AG04450 (cell line): ENCODE measurements around the gene RIC3. TPM values are rescaled to one million over a fixed set of nuclear protein-coding genes. Genes with fewer than 3 reads are reported as not detected.

Experiments
- CTCF ChIA-PET: fragments of 300-600, 350-600 bp; formaldehyde crosslinking; extraction: SDS; loops from one replicate; lab custom pipeline; 2022; ENCODE audit warnings: antibody characterized with exemption, inconsistent platforms; lab: Charles Lee
- POLR2A ChIA-PET: fragments of 350-600 bp; formaldehyde crosslinking; extraction: SDS; loops from one replicate; lab custom pipeline; 2021; ENCODE audit warnings: antibody characterized with exemption, inconsistent platforms; lab: Yijun Ruan, JAX
- DNase-seq: peaks from one replicate; pipeline ENCODE4 v3.0.0-alpha.2; 2011; ENCODE audit warnings: low read depth, low spot score
- H3K27ac ChIP-seq: one replicate; pipeline ENCODE4 v1.5.1; 2012; ENCODE audit warnings: low read depth, low read length, control low read depth
- H3K27me3 ChIP-seq: one replicate; pipeline ENCODE4 v1.6.0; 2012; ENCODE audit warnings: low read length; ENCODE audit not compliant: control insufficient read depth, insufficient read depth
- H3K4me3 ChIP-seq: 2 replicates; pipeline ENCODE4 v1.5.1; 2011; ENCODE audit warnings: mild to moderate bottlenecking, low read depth, low read length, control low read depth
- H3K9me3 ChIP-seq: 2 replicates; pipeline ENCODE4 v1.5.1; 2012; ENCODE audit warnings: low read length; ENCODE audit not compliant: control insufficient read depth, insufficient read depth
- CTCF ChIP-seq: IDR thresholded peaks from 2 replicates; pipeline ENCODE4 v1.5.1; 2011; ENCODE audit warnings: low read depth, low read length, control low read depth, inconsistent platforms
- polyA plus RNA-seq: library from polyadenylated mRNA; depleted of rRNA; stranded (reverse); fragments of >200 nt; gene quantifications from 2 replicates; pipeline ENCODE4 v1.2.3, GENCODE V29; 2011

Gene RIC3
- polyA plus RNA-seq, 1 experiment, result not detected

GRCh38 chr11:8102965-8103364 is 65.9 kb downstream of the RIC3 start:
- TF ChIP-seq CTCF, result no peak

GRCh38 chr11:8102296-8102915 is 66.4 kb downstream of the RIC3 start:
- Histone ChIP-seq H3K27ac (no peak overlapping the region), H3K9me3 (no peaks in the 10 kb centered on the region), H3K27me3 (no peaks in the 10 kb centered on the region), H3K4me3 (no peak overlapping the region)
- TF ChIP-seq CTCF, result no peak
- ChIA-PET CTCF (interaction anchor here (0.7 to 21.0 kb wide), 3 partner anchors 71 to 115 kb away, joined by 3 to 992 read pairs (median 384); partner anchors contain the start of gene EIF3F), POLR2A (no interaction called here)
- no peak for DNase-seq

More at GRCh38 chr11:8102965-8103364, 65.9 kb downstream of the RIC3 start:
- no peaks in the 10 kb centered on the region for H3K27me3 ChIP-seq
- ChIA-PET CTCF (interaction anchor here (1.6 to 21.0 kb wide), 2 partner anchors 96 to 210 kb away, joined by 3 to 992 read pairs; no protein-coding TSS in a partner anchor), POLR2A (no interaction called here)
- no peak for DNase-seq
- H3K27ac ChIP-seq, result no peak overlapping the region
- H3K9me3 ChIP-seq, result no peaks in the 10 kb centered on the region
- no peak overlapping the region for H3K4me3 ChIP-seq

GRCh38 chr11:8101421-8101820 is 67.4 kb downstream of the RIC3 start:
- no peaks in the 10 kb centered on the region for H3K9me3 ChIP-seq
- ChIA-PET POLR2A (no interaction called here), CTCF (interaction anchor here (0.7 to 21.0 kb wide), 4 partner anchors 11 to 114 kb away, joined by 3 to 992 read pairs (median 220); partner anchors contain the start of gene EIF3F)
- no peaks in the 10 kb centered on the region for H3K27me3 ChIP-seq
- no peak for TF ChIP-seq CTCF
- no peak overlapping the region for H3K27ac ChIP-seq
- H3K4me3 ChIP-seq, result no peak overlapping the region
- DNase-seq, result no peak

- H3K4me3 ChIP-seq, result no peak overlapping the region
- no peaks in the 10 kb centered on the region for H3K9me3 ChIP-seq
- CTCF ChIA-PET, result interaction anchor here (1.1 to 21.0 kb wide), 19 partner anchors 10 to 195 kb away, joined by 3 to 992 read pairs (median 20); partner anchors contain the start of genes EIF3F and TUB
- no peak for DNase-seq
- no peak overlapping the region for H3K27ac ChIP-seq
- no peaks in the 10 kb centered on the region for H3K27me3 ChIP-seq
- TF ChIP-seq CTCF, result no peak
- POLR2A ChIA-PET, result no interaction called here
These were observed 68.2 kb downstream of the RIC3 start for GRCh38 chr11:8100605-8101004.

- no peaks in the 10 kb centered on the region for H3K9me3 ChIP-seq
- ChIA-PET CTCF (interaction anchor here (0.8 to 21.0 kb wide), 30 partner anchors 9 to 1003 kb away, joined by 3 to 992 read pairs (median 16); partner anchors contain the start of genes EIF3F and TUB), POLR2A (interaction anchor here (1.0 kb wide), 1 partner anchor 94 kb away, joined by 4 read pairs; no protein-coding TSS in a partner anchor)
- H3K27me3 ChIP-seq, result no peaks in the 10 kb centered on the region
- H3K4me3 ChIP-seq, result no peak overlapping the region
- TF ChIP-seq CTCF, result no peak
- no peak overlapping the region for H3K27ac ChIP-seq
- DNase-seq, result no peak
These were observed 68.7 kb downstream of the RIC3 start for GRCh38 chr11:8100158-8100557.
